SK-N-SH treated with all-trans-retinoic acid at 6 μM for 48 hours (cell line): ENCODE measurements around the gene OR1I1.

Experiments
- ATAC-seq: fragments of 200-7000 bp; cut with Tn5 transposase; 3 replicates; pipeline ENCODE4 v1.9.1; 2020; ENCODE audit warnings: mild to moderate bottlenecking, moderate library complexity
- ARNTL ChIP-seq: fragments of 450-650 bp; formaldehyde crosslinking; IDR thresholded peaks from 2 replicates; pipeline ENCODE4 v1.5.0; 2020; ENCODE audit warnings: low read depth, mild to moderate bottlenecking, moderate library complexity, borderline replicate concordance
- BACH2 ChIP-seq: fragments of 250-450 bp; sonication (Bioruptor Pico); IDR thresholded peaks from 2 replicates; pipeline ENCODE4 v1.9.0; 2021; ENCODE audit warnings: mild to moderate bottlenecking, borderline replicate concordance
- CREB5 ChIP-seq: fragments of 250-450 bp; sonication (Bioruptor Pico); IDR thresholded peaks from 2 replicates; pipeline ENCODE4 v1.5.1; 2020; ENCODE audit warnings: low read depth, mild to moderate bottlenecking, moderate library complexity
- CSDC2 ChIP-seq: fragments of 250-450 bp; sonication (Bioruptor Pico); IDR thresholded peaks from 2 replicates; pipeline ENCODE4 v1.5.0; 2020; ENCODE audit warnings: mild to moderate bottlenecking, moderate library complexity
- CSRNP3 ChIP-seq: fragments of 250-450 bp; sonication (Bioruptor Pico); IDR thresholded peaks from 2 replicates; pipeline ENCODE4 v1.5.1; 2021; ENCODE audit warnings: mild to moderate bottlenecking, moderate library complexity
- ESRRG ChIP-seq: fragments of 250-450 bp; sonication (Bioruptor Pico); IDR thresholded peaks from 2 replicates; pipeline ENCODE4 v1.6.1; 2021; ENCODE audit warnings: mild to moderate bottlenecking
- GLIS3 ChIP-seq: fragments of 250-450 bp; sonication (Bioruptor Pico); IDR thresholded peaks from 2 replicates; pipeline ENCODE4 v1.5.0; 2020; ENCODE audit warnings: mild to moderate bottlenecking, moderate library complexity
- PATZ1 ChIP-seq: fragments of 250-450 bp; sonication (Bioruptor Pico); IDR thresholded peaks from 2 replicates; pipeline ENCODE4 v1.8.0; 2020; ENCODE audit warnings: mild to moderate bottlenecking, moderate library complexity, borderline replicate concordance
- POU6F1 ChIP-seq: fragments of 250-450 bp; sonication (Bioruptor Pico); IDR thresholded peaks from 2 replicates; pipeline ENCODE4 v1.8.0; 2021; ENCODE audit warnings: low read depth, mild to moderate bottlenecking, moderate library complexity, borderline replicate concordance
- PPARA ChIP-seq: fragments of 250-450 bp; sonication (Bioruptor Pico); IDR thresholded peaks from 2 replicates; pipeline ENCODE4 v1.5.0; 2020; ENCODE audit warnings: mild to moderate bottlenecking, borderline replicate concordance
- RARB ChIP-seq: fragments of 250-450 bp; sonication (Bioruptor Pico); IDR thresholded peaks from 2 replicates; pipeline ENCODE4 v1.8.0; 2021; ENCODE audit warnings: mild to moderate bottlenecking, moderate library complexity
- TCF4 ChIP-seq: fragments of 250-450 bp; sonication (Bioruptor Pico); IDR thresholded peaks from 2 replicates; pipeline ENCODE4 v1.8.0; 2021; ENCODE audit warnings: mild to moderate bottlenecking, moderate library complexity, borderline replicate concordance
- TOX ChIP-seq: fragments of 250-450 bp; sonication (Bioruptor Pico); IDR thresholded peaks from 2 replicates; pipeline ENCODE4 v1.8.0; 2021; ENCODE audit warnings: mild to moderate bottlenecking, moderate library complexity, borderline replicate concordance
- TSHZ2 ChIP-seq: fragments of 250-450 bp; sonication (Bioruptor Pico); IDR thresholded peaks from 2 replicates; pipeline ENCODE4 v1.5.0; 2020; ENCODE audit warnings: mild to moderate bottlenecking, moderate library complexity
- ZFP3 ChIP-seq: fragments of 250-450 bp; sonication (Bioruptor Pico); IDR thresholded peaks from 2 replicates; pipeline ENCODE4 v1.5.0; 2020; ENCODE audit warnings: mild to moderate bottlenecking, moderate library complexity
- ZFP30 ChIP-seq: fragments of 450-650 bp; formaldehyde crosslinking; IDR thresholded peaks from 2 replicates; pipeline ENCODE4 v1.5.0; 2022; ENCODE audit warnings: mild to moderate bottlenecking, moderate library complexity
- ZNF565 ChIP-seq: fragments of 450-650 bp; formaldehyde crosslinking; conservative IDR thresholded peaks from 2 replicates; pipeline ENCODE4 v1.5.0; 2020; ENCODE audit warnings: low read depth, mild to moderate bottlenecking, moderate library complexity
- ZNF70 ChIP-seq: fragments of 450-650 bp; formaldehyde crosslinking; IDR thresholded peaks from 2 replicates; pipeline ENCODE4 v1.5.0; 2020; ENCODE audit warnings: mild to moderate bottlenecking, moderate library complexity

Gene OR1I1

GRCh38 chr19:15115762-15116615 lies 34.0 kb downstream of the OR1I1 start (continued):
- TF ChIP-seq TSHZ2 (CRISPR knock-in tag) (no peak), ZNF565 (no peak), PPARA (CRISPR knock-in tag) (no peak)

- TF ChIP-seq ZFP3 (CRISPR knock-in tag) = no peak
- no peak for TF ChIP-seq PATZ1 (CRISPR knock-in tag)
- no peak for TF ChIP-seq CSDC2
- no peak for TF ChIP-seq ZNF565
- no peak for TF ChIP-seq GLIS3
- no peak for TF ChIP-seq RARB (CRISPR knock-in tag)
- TF ChIP-seq ZNF70 (CRISPR knock-in tag) = no peak
- TF ChIP-seq TCF4 = no peak
- TF ChIP-seq PPARA (CRISPR knock-in tag) = no peak
- no peak for TF ChIP-seq TOX (CRISPR knock-in tag)
- TF ChIP-seq ESRRG (CRISPR knock-in tag) = no peak
- TF ChIP-seq POU6F1 (CRISPR knock-in tag) = no peak
- TF ChIP-seq, all 23 proteins: peak for 0
- ATAC-seq = no peak; the same call in 2 of the 3 replicates
Observed at GRCh38 chr19:15116856-15117255, 34.8 kb downstream of the OR1I1 start.

- no peak for ATAC-seq
- TF ChIP-seq ZFP30 (CRISPR knock-in tag) = no peak
- no peak for TF ChIP-seq ZNF565
- no peak for TF ChIP-seq PATZ1 (CRISPR knock-in tag)
- TF ChIP-seq CREB5 (CRISPR knock-in tag) = no peak
- no peak for TF ChIP-seq ZFP3 (CRISPR knock-in tag)
- TF ChIP-seq PPARA (CRISPR knock-in tag) = no peak
- TF ChIP-seq BACH2 (CRISPR knock-in tag) = no peak
- no peak for TF ChIP-seq ARNTL
- no peak for TF ChIP-seq CSDC2
- no peak for TF ChIP-seq POU6F1 (CRISPR knock-in tag)
- TF ChIP-seq CSRNP3 = no peak
- no peak for TF ChIP-seq TCF4
Observed at GRCh38 chr19:15118248-15118647, 36.2 kb downstream of the OR1I1 start.
